Caco-2 (cell line): ENCODE results near the gene INSYN2A. TPM values are rescaled to one million over a fixed set of nuclear protein-coding genes. Genes with fewer than 3 reads are reported as not detected.

Experiments used
- BruUV-seq: library from RNA; stranded (reverse); fragments of 400-500 nt; replicated peaks from 2 replicates; lab custom pipeline; 2021; lab: Mats Ljungman, UMichigan
- CTCF ChIA-PET: fragments of 300-600 bp; sonication (Branson Sonifier 250); formaldehyde crosslinking; loops from one replicate; lab custom pipeline; 2022; ENCODE audit warnings: antibody characterized with exemption; lab: Charles Lee
- POLR2A ChIA-PET: fragments of 300-600 bp; sonication (Branson Sonifier 250); formaldehyde crosslinking; loops from one replicate; lab custom pipeline; 2022; ENCODE audit warnings: antibody characterized with exemption; lab: Charles Lee
- DNase-seq, 2 experiments: peaks; one replicate each; pipeline versions ENCODE4 v3.0.0 to v3.0.0-alpha.2; 2020 to 2022
- H3K27me3 ChIP-seq: replicated peaks from 2 replicates; pipeline ENCODE4 v1.6.0; 2011; ENCODE audit warnings: low read length; ENCODE audit not compliant: control insufficient read depth, insufficient read depth
- H3K36me3 ChIP-seq: 2 replicates; pipeline ENCODE4 v1.5.1; 2011; ENCODE audit warnings: low read length; ENCODE audit not compliant: control insufficient read depth, insufficient read depth
- H3K4me1 ChIP-seq: fragments of 250-450 bp; sonication (Bioruptor Pico); 2 replicates; pipeline ENCODE4 v1.5.1; 2020; ENCODE audit warnings: mild to moderate bottlenecking
- H3K4me3 ChIP-seq: 2 replicates; pipeline ENCODE4 v1.5.1; 2011; ENCODE audit warnings: low read depth, mild to moderate bottlenecking, control low read depth, low read length
- H3K9me3 ChIP-seq: fragments of 250-450 bp; sonication (Bioruptor Pico); 2 replicates; pipeline ENCODE4 v1.5.1; 2020; ENCODE audit warnings: mild to moderate bottlenecking, moderate library complexity
- H3K27ac Mint-ChIP-seq: one replicate; pipeline ENCODE4 v1.8.0; 2022; ENCODE audit warnings: mixed read lengths; ENCODE audit not compliant: unreplicated experiment
- H3K27me3 Mint-ChIP-seq: one replicate; pipeline ENCODE4 v1.8.0; 2022; ENCODE audit warnings: mixed read lengths; ENCODE audit not compliant: insufficient read depth, unreplicated experiment
- H3K36me3 Mint-ChIP-seq: one replicate; pipeline ENCODE4 v1.8.0; 2022; ENCODE audit warnings: mild to moderate bottlenecking, mixed read lengths; ENCODE audit not compliant: insufficient read depth, unreplicated experiment
- H3K4me1 Mint-ChIP-seq: one replicate; pipeline ENCODE4 v1.8.0; 2022; ENCODE audit warnings: low read depth, mixed read lengths; ENCODE audit not compliant: unreplicated experiment
- H3K4me3 Mint-ChIP-seq: one replicate; pipeline ENCODE4 v1.8.0; 2022; ENCODE audit warnings: mild to moderate bottlenecking, moderate library complexity, mixed read lengths; ENCODE audit not compliant: unreplicated experiment
- H3K9me3 Mint-ChIP-seq: one replicate; pipeline ENCODE4 v1.8.0; 2022; ENCODE audit warnings: mixed read lengths; ENCODE audit not compliant: unreplicated experiment
- CTCF ChIP-seq, 2 experiments: fragments of 200-600 bp in 1 of 2; IDR thresholded peaks; 1 replicate in 1 of 2; 2 replicates in 1 of 2; pipeline versions ENCODE4 v1.5.1 to v1.8.0; 2011 to 2022; ENCODE audit warnings: antibody characterized with exemption in 1 of 2, control low read depth in 1 of 2, inconsistent platforms in 1 of 2, low read depth in 1 of 2, low read length in 1 of 2, mild to moderate bottlenecking in 1 of 2, moderate library complexity in 1 of 2; ENCODE audit not compliant: insufficient read depth in 1 of 2, severe bottlenecking in 1 of 2, unreplicated experiment in 1 of 2
- intact Hi-C: fragments of 100-400 bp; cut with micrococcal nuclease; formaldehyde crosslinking; loops from one replicate; pipeline ENCODE4 v1.10.0; 2022; ENCODE audit not compliant: unreplicated experiment
- total RNA-seq: library from RNA; stranded (reverse); gene quantifications from 2 replicates; pipeline ENCODE4 v1.2.3, GENCODE V29; 2022

INSYN2A gene
- total RNA-seq, 1 experiment from 2014 or later = not detected

- ChIA-PET CTCF (no interaction called here), POLR2A (no interaction called here)
- Histone ChIP-seq H3K36me3 (no peaks in the 10 kb centered on the region), H3K4me3 (no peak overlapping the region), H3K27me3 (no peaks in the 10 kb centered on the region), H3K4me1 (no peaks in the 10 kb centered on the region), H3K9me3 (no peaks in the 10 kb centered on the region)
- Mint-ChIP-seq H3K27ac (no peak overlapping the region), H3K4me3 (no peak overlapping the region), H3K9me3 (no peaks in the 10 kb centered on the region), H3K4me1 (no peaks in the 10 kb centered on the region), H3K36me3 (peaks cover 5% of the 10 kb centered on the region), H3K27me3 (no peaks in the 10 kb centered on the region)
- no peak for TF ChIP-seq CTCF (IDR thresholded peaks at IDR 0.05; ENCODE audit: insufficient read depth in 1 of 2, low read depth in 1 of 2, low read length in 1 of 2, severe bottlenecking in 1 of 2, unreplicated experiment in 1 of 2)
- no peak for DNase-seq
- intact Hi-C loops = no loop called here
- BruUV-seq = no TSS peak
These were observed 41.4 kb downstream of the INSYN2A start for GRCh38 chr10:127154831-127155620.

- DNase-seq = no peak
- no peaks in the 10 kb centered on the region for H3K27me3 ChIP-seq
- H3K9me3 Mint-ChIP-seq = no peaks in the 10 kb centered on the region
- H3K4me1 Mint-ChIP-seq = no peaks in the 10 kb centered on the region
- no peaks in the 10 kb centered on the region for H3K27me3 Mint-ChIP-seq
- H3K27ac Mint-ChIP-seq = no peak overlapping the region
- ChIA-PET CTCF (no interaction called here), POLR2A (no interaction called here)
- BruUV-seq = no TSS peak
- no peak overlapping the region for H3K4me3 Mint-ChIP-seq
- no peak overlapping the region for H3K4me3 ChIP-seq
- H3K9me3 ChIP-seq = no peaks in the 10 kb centered on the region
- no peaks in the 10 kb centered on the region for H3K36me3 ChIP-seq
- H3K36me3 Mint-ChIP-seq = peaks cover 5% of the 10 kb centered on the region
- intact Hi-C loops = no loop called here
- no peaks in the 10 kb centered on the region for H3K4me1 ChIP-seq
- TF ChIP-seq CTCF (IDR thresholded peaks at IDR 0.05; ENCODE audit: insufficient read depth in 1 of 2, low read depth in 1 of 2, low read length in 1 of 2, severe bottlenecking in 1 of 2, unreplicated experiment in 1 of 2) = no peak
These were observed 43.2 kb downstream of the INSYN2A start for GRCh38 chr10:127153181-127153580.

- intact Hi-C loops = no loop called here
- DNase-seq = no peak
- no peak overlapping the region for H3K4me3 ChIP-seq
- no peaks in the 10 kb centered on the region for H3K4me1 Mint-ChIP-seq
- H3K27me3 Mint-ChIP-seq = no peaks in the 10 kb centered on the region
- no peaks in the 10 kb centered on the region for H3K9me3 Mint-ChIP-seq
- ChIA-PET CTCF (no interaction called here), POLR2A (no interaction called here)
- H3K27me3 ChIP-seq = no peaks in the 10 kb centered on the region
- no peaks in the 10 kb centered on the region for H3K9me3 ChIP-seq
- no peak for TF ChIP-seq CTCF (IDR thresholded peaks at IDR 0.05; ENCODE audit: insufficient read depth in 1 of 2, low read depth in 1 of 2, low read length in 1 of 2, severe bottlenecking in 1 of 2, unreplicated experiment in 1 of 2)
- H3K36me3 Mint-ChIP-seq = peaks cover 5% of the 10 kb centered on the region
- no peaks in the 10 kb centered on the region for H3K36me3 ChIP-seq
- no TSS peak for BruUV-seq
- no peaks in the 10 kb centered on the region for H3K4me1 ChIP-seq
- H3K4me3 Mint-ChIP-seq = no peak overlapping the region
- H3K27ac Mint-ChIP-seq = no peak overlapping the region
These were observed 44.3 kb downstream of the INSYN2A start for GRCh38 chr10:127151981-127152699.
